Suprapubic skin (tissue), 3 donors: ENCODE measurements around the gene CASQ1.

ENCODE experiments used
- CTCF ChIP-seq, 2 donors: fragments of 200-600 bp in 1 of 2; fragments of 450-650 bp in 1 of 2; sonication (generic) in 1 of 2; IDR thresholded peaks; one replicate each; pipeline ENCODE4 v1.5.1; 2016 to 2019; ENCODE audit warnings: antibody characterized with exemption in 2 of 2, mild to moderate bottlenecking in 1 of 2, moderate library complexity in 1 of 2
- POLR2A ChIP-seq, 2 donors: fragments of 450-650 bp; IDR thresholded peaks; one replicate each; pipeline ENCODE4 v1.6.1; 2017; ENCODE audit warnings: antibody characterized with exemption in 2 of 2, mild to moderate bottlenecking in 2 of 2, moderate library complexity in 2 of 2

GRCh38 chr1:160227034-160227433 is 36.7 kb downstream of the CASQ1 start:
- TF ChIP-seq CTCF (IDR thresholded peaks at IDR 0.05): no peak
- TF ChIP-seq POLR2A (IDR thresholded peaks at IDR 0.05): no peak
